ENCODE measurements around the gene PTPRU.

The PTPRU gene

DNA sequence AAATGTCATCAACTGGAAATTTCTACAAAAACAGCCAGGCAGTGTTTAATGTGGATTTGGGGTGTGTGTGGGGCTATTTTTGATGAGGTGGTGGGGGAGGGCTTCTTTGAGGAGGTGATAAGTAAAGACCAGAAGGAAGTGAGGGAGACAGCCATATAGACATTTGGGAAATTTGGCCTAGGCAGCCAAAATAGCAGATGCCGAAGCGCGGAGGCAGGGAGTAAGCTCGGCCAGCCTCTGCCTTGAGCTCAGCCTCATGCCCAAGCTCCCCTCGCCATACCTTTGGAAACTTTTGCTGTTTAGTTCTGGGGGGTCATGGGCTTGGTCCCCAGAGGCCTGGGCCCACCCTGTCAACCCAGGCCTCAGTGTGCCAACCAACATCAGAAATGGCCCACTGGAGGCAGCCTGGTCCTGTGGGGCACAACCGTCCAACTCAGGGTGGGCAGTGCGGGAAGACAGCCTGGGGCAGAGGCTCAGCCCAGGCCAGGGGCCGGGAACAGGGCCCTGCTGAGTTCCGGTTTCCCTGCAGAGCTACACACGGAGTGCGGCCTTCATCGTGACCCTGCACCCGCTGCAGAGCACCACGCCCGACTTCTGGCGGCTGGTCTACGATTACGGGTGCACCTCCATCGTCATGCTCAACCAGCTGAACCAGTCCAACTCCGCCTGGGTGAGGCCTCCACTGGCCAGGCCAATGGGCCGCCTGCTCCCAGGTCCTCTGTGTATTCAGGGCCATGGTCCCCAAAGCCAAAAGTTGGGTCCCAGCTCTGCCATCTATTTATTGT lies 84.0 kb downstream of the PTPRU start:
- no peak for DNase-seq

DNA sequence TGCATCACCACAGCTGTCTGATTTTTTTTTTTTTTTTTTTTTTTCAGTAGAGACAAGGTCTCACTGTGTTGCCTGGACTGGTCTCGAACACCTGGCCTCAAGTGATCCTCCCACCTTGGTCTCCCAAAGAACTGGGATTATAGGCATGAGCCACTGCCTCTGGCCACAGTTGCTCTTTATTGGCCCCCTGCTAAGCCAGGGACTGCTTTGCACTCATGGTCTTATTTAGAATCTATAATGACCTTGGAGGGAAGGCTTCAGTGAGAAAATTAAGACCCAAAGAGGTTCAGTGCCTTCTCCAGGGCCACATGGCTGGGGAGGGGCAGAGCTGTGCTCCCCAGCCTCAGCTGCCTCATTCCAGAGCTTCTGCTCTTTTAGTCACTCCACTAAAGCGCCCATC lies 84.9 kb downstream of the PTPRU start:
- DNase-seq = no peak

DNA sequence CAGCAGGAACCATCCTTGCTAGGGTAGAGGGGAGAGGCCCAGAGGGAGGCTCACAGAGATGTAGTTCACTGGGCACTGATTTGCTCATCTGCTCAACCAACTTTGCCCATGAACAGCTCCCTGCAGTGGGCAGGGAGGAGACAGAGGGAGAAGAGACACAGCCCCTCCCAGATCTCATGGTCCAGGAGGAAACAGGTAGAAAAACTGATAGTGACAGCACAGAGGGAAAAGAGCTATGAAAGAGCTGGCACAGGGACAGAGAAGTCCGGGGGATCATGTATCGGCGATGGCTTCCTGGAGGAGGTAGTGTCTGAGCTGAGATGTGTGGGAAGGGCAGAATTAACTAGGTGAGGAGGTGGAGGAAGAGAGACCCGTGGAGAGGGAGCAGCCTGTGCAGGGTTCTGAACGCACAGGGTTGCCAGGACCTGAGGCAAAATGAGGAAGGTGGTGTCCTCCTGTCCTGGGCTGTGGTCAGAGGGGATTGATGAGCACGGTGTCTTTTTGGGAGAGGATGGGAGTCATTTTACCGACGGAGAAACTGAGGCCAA lies 85.9 kb downstream of the PTPRU start:
- no peak for DNase-seq

DNA sequence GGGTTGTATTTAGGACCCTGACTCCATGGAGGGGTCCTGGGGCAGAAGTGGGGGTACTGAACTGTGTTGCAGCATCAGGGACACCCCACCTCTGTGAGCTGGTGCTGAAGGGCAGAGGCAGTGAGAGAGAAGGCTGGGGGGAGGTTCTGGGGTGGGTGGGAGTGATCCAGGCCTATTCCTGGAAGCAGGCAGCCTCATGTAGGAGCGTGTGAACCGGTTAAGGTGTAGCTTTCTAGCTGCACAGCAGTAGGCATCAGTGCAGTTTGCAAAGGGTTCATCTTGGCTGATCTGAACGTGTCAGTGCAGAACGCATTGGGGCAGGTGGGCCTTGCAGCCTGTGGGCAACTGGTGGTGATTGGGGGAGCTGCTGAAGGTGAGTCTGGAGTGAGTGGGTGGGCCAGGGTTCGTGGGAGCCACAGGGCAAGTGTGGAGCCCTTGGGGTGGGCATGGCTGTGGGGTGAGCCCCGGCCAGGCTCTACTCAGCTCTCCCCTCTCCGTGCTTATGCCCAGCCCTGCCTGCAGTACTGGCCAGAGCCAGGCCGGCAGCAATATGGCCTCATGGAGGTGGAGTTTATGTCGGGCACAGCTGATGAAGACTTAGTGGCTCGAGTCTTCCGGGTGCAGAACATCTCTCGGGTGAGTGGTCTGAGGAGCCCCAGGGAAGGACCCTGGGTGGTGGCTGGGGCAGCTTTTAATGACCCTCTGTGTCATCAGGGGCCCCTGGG lies 86.7 kb downstream of the PTPRU start:
- DNase-seq = no peak

DNA sequence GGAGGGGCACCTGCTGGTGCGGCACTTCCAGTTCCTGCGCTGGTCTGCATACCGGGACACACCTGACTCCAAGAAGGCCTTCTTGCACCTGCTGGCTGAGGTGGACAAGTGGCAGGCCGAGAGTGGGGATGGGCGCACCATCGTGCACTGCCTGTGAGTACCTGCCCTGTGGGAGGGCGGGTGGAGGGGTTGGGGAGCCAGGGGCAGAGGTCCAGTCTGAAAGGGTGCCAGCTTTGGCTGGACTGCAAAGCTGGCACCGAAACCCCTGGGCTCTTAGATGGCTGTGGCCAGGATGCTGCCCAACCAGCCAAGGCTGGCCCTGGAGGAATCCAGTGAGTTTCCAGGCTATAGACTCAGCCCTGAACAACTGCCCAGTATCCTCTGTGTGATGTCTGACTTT lies 87.3 kb downstream of the PTPRU start:
- DNase-seq = no peak

DNA sequence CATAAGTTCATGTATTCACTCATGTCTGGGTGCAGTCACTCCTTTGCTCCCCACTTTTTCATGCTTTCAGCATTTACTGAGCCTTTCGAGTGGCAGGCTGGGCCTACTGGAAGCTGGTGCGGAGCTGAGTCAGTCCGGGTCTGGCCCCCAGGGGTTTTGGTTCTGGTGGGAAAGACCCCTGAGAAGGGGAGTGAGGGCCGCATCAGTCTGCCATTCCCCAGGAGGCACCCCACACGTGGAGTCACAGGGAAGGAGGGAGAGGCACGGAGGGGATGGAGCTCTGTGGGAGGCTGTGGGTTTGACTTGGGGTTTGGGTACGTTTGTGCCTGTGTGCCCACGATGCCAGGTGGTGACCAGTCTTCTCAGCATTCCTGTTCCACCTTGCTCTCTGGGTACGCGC lies 87.9 kb downstream of the PTPRU start:
- DNase-seq = no peak

DNA sequence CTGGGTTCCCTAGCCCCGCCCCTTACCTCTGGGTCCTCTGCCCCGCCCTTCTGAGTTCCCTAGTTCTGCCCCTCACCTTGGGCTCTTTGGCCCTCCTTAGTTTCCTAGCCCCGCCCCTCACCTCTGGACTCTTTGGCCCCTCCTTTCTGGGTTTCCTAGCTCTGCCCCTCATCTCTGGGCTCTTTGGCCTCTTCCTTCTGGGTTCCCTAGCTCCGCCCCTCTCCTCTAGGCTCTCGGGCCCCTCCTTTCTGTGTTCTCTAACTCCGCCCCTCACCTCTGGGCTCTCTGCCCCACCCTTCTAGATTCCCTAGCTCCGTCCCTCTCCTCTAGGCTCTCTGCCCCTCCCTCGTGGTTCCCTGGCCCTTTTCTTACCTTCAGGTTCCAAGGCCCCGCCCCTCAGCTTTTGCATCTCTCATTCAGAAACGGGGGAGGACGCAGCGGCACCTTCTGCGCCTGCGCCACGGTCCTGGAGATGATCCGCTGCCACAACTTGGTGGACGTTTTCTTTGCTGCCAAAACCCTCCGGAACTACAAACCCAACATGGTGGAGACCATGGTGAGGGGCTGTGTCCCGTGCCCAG lies 88.5 kb downstream of the PTPRU start:
- no peak for DNase-seq

DNA sequence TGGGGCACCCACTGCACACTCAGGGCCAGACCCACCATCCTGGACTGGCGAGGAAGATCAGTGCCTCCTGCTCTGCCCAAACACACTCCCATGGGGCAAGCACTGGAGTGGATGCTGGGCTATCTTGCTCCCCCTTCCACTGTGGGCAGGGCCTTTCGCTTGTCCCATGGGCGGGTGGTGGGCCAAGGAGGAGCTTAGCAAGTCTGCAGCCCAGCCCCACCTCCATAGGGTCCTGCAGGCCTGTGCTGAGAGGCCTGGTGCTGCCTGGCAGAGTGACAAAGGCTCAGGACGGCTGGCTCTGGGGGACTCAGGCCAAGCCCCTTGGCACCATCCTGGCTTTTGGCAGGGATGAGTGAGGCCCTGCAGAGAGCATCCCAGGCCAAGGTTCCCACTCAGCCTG lies 89.4 kb downstream of the PTPRU start:
- no peak for DNase-seq

DNA sequence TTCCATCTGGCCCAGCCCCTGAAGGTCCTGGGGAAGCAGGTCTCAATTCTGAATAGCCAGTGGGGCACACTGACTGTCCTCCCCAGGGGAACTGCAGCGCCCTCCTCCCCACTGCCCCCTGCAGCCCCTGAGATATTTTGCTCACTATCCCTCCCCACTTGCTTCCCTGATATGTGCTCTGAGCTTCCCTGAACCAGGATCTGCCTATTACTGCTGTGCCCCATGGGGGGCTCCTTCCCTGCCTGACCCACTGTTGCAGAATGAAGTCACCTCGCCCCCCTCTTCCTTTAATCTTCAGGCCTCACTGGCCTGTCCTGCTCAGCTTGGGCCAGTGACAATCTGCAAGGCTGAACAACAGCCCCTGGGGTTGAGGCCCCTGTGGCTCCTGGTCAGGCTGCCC lies 89.8 kb downstream of the PTPRU start:
- no peak for DNase-seq

DNA sequence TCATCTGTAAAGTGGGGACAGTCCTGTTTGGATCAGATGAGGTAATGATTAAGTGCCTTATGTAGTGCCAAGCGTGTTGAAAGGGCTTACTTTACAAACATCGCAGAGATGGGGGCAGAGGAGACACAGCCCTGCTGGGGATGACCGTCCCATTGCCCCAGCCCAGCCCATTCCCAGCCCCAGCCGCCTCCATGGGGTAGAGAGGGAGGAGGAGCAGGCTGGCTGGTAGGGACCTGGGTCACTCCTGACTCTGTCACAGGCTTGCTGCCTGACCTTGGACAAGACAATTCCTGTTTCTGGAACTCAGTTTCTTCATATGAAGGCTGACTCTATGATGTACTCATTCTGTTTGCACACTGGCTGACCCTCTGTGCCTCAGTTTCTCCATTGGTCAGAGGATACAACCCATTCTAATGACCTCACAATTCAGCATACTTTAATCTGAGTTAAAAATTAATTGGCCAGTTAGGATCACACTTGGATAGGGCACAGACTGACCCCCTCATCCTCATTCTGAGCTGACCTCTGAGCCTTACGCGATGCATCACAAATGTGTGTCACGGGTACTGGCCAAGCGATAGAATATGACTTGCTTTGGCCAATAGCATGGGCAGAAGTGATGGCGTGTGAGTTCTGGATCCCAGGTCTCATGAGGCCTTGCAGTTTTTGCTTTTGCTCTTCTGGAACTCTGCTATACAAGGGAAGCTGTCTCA lies 91.1 kb downstream of the PTPRU start:
- no peak for DNase-seq

DNA sequence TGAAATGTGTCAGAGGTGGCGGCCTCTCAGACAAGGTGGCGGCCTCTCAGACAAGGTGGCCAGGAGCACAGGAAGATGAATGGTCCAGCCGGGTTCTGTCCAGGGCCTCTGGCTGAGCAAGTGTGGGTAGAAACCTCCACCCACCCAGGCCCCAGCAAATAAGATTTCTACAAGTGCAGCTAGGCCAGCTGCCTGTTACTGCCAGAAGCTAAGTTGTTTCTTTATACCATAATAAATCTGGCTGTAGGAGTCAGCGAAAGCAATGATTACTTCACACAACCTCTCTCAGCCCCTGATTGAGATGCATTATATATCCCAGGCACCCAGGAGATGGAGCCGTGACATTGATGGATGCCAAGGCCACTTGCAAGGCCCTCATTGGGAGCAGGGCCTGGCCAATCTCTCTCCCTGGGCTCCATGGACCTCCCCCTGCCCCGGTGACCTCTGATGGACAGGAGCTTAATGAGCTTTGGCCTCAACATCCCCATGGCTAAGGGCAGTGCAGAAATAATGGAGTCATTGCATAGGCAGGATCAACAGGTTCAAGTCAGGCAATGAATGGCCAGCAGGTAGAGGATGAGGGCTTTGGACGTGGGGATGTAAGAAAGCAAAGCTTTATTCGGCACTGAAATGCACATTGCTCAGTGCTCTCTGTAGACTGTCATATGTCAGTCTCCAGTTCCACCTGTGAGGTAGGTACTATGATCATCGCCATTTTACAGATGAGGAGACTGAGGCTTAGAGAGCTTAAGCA lies 92.9 kb downstream of the PTPRU start:
- DNase-seq = no peak

DNA sequence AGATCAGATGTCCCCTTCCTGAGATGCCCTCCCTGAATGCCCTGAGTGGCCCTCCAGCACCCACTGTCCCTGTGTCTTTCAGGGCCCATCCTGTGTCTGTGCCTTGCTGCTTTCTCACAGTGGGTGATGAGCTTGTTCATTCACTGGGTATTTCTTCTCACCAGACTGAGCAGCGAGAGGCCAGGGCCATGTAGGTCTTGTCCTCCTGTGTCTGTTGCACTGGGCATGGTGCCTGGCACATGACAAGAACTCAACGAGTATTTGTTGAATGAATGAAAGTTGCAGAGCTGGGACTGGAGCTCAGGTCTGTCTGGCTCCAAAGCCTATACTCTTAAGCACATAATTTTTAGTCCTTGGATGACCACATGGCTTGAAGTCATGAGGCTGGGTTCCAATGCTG lies 93.8 kb downstream of the PTPRU start:
- DNase-seq = no peak

DNA sequence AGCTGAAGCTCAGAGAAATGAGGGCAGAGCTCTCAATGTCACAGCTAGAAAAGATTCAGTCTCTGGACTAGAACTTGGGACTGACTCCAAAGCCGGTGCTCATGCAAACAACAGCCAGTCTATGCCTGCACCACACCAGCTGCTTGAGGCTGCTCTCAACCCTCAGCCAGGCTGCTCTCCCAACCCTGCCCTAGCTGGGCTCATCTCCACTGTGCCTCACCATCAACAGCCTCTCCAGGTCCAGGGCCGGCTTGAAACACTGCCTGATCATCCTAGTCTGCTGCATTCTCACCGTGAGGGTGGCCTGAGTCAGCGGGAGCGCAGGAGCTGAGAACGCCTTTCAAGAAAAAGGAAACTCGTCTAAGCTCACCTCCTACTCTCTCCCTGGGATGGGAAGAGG lies 94.5 kb downstream of the PTPRU start:
- DNase-seq = no peak

DNA sequence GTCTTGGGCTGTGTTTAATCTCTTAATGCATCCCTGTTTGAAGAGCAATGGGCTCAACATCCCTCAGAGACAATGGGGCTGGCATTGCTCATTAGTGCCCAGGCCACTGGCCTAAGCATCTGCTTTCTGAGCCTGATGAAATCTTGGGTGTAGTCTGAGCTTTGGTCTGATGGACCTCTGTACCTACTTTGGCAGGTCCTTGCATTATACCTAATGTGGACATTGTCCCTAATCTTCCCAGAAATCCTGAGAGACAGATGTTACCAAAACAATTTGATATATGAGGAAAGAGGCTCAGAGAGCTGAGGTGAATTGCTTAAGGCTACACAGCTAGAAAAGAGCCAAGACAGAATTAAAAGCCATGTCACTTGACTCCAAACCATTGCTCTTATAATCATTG lies 95.0 kb downstream of the PTPRU start:
- no peak for DNase-seq

DNA sequence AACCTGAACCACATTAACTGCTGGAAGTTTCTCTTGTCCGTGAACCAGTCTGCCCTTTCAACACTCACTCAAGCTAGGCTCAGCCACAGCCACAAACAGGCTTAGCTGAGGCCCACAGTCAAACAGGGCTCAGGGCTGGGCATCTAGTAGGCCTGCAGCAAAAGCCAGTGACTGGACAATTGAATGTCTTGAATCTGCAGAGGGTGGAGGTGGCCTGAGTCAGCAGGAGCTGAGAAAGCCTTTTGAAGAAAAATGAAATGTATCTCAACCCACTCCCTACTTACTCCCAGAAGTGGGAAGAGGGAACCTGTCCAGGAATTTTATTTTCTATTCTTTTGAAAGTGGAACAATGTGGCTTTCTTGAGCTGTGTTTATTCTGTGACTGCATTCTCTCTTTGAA lies 95.4 kb downstream of the PTPRU start:
- no peak for DNase-seq

DNA sequence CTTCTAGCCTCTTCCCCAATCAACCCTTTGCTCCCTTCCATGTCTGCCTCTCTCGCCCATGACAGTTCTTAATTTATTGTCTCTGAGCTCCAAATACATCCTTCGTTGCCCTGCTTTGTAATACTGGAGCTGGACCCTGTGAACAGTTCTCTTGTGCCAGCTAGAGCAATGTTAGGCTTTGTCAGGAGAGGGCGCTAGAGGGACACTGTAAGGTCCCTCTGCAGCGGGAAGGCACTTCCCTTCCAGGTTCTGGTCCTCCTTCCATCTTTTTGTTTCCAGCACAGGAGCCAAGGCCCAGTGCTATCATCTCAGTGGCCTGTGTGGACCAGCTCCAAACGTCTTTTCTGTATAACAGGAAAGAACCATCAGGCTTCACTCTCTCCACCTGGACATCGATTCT lies 95.9 kb downstream of the PTPRU start:
- no peak for DNase-seq

DNA sequence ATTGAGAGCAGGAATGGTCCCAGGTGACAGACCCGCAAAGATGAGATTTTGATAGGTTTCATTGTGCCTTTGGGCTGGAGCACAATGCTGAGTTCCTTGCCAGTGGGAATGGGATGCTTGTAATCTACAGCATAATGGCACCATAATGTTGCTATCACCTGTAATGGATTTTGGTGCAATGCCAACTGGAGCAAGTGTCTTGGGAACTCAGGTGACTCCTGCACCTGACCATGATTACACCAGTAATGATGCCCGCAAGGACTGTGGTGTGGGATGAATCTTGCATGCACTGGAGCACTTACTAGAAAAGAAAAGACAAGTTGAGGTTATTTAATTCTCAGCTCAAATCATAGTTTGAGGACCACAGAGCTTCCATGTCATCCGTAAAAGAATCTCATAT lies 96.7 kb downstream of the PTPRU start:
- DNase-seq = no peak

DNA sequence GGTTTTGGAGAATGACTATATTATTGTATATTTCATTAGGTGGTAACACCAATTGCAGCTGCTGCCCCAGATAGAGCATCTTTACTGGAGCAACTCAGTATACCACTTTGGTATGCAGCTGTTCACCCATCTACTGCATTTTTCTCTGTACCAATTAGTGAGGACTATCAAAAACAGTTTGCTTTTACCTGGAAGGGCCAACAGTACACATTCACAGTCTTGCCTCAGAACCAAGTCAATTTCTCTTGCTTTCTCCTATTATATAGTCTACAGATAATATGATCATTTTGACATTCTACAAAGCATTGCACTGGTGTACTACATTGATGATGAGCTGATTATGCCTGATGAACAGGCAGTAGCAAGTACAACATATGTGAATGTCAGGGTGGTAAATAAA lies 99.3 kb downstream of the PTPRU start:
- no peak for DNase-seq

DNA sequence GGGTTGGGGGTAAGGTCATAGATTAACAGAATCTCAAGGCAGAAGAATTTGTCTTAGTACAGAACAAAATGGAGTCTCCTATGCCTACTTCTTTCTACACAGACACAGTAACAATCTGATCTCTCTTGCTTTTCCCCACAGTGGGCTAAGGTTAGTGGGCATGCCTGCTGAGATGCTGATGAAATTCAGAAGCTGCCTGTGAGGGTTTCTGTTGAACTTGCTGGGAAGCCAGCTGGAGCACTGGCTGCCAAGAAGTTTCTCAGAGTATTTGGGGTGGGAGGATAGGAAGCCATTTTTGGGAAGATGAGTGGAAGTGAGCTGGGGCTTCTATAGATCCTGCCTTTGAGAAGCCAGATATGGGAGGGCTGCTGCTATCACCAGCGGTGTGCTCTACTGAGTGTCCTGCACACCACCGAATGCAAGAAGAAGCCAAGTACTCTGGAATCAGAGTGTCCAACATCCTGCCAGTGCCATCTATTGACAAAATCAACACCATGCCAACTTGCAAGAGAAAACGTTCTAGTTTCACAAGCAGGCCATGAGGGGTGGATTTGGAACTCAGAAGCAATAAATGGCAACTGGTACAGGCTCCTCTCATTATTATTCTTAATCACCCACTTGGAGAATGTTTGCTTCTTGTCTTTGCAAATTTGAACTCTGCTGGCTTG lies 102.7 kb downstream of the PTPRU start:
- no peak for DNase-seq

DNA sequence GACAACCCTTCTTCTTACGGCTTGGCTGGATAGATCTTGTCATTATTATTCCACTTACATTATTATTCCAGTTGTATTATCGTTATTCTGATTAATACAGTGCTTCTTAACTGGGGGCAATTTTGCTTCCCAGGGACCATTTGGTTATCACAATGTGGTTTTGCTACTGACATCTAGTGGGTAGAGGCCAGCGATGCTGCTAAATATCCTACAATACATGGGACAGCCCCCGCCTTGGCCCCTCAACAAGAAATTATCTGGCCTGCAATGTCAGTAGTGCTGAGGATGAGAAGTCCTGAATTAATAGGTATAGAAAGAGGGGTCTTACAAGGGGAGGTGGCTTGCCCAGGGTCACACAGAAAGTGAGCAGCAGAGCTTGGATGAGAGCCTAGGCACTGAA lies 105.6 kb downstream of the PTPRU start:
- no peak for DNase-seq

DNA sequence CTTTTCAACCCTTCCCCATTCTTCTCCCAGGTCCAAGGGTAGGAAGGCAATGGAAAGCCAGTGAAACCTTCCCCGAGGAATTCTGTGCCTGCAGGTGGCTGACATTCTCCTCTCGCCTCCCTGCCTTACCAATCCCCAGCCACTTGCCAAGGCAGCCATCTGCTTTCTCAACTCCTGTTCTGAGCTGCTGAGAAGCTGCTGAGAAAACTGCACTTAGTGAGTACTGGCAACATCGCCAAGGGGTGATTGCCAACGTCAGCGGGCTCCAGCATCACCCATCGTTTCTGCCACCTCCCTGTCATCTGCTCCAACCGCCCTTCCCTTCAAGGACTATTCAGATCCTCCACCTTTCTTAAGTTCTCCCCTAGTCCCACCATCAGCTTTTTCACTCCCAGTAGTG lies 106.0 kb downstream of the PTPRU start:
- no peak for DNase-seq

DNA sequence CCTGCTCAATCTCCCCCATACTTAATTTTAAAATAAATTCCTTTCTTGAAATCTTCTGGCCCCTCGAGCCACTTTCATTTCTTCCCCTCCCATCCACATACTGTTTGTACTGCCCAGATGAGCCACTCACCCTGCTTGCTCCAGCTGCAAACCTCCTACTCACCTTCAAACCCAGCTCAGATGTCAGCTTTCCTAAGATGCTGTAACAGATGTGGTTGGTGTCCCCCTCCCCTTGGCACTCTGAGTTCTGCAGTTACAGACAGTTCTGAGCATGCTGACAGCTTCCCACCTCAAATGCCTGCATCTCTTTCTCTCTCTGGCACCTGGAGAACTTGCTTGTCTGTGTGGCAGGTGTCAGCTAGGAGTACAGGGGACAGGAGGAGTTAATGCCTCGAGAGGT lies 106.7 kb downstream of the PTPRU start:
- no peak for DNase-seq

All from SIG-M5 (cell line).